Trophoblast cell (in vitro differentiated cells and primary cell): ENCODE measurements around the gene RAET1L.

Experiments
- DNase-seq, 2 donors: peaks; one replicate each; pipeline ENCODE4 v3.0.0-alpha.2; 2016
- H2AFZ ChIP-seq: 2 replicates; pipeline ENCODE4 v1.6.1; 2013; ENCODE audit warnings: low read length, moderate library complexity, mild to moderate bottlenecking; ENCODE audit not compliant: insufficient read depth, poor library complexity
- H2AK5ac ChIP-seq: 2 replicates; pipeline ENCODE4 v1.6.1; 2013; ENCODE audit warnings: mild to moderate bottlenecking, low read length
- H2BK120ac ChIP-seq: 2 replicates; pipeline ENCODE4 v1.6.1; 2013; ENCODE audit warnings: low read length, mild to moderate bottlenecking, moderate library complexity; ENCODE audit not compliant: insufficient read depth, poor library complexity
- H2BK12ac ChIP-seq: 2 replicates; pipeline ENCODE4 v1.6.1; 2013; ENCODE audit warnings: mild to moderate bottlenecking, low read length, moderate library complexity
- H2BK5ac ChIP-seq: 2 replicates; pipeline ENCODE4 v1.6.1; 2013; ENCODE audit warnings: low read length, low read depth, moderate library complexity, mild to moderate bottlenecking; ENCODE audit not compliant: poor library complexity
- H3K14ac ChIP-seq: 2 replicates; pipeline ENCODE4 v1.6.1; 2013; ENCODE audit warnings: mild to moderate bottlenecking, low read length
- H3K18ac ChIP-seq: 2 replicates; pipeline ENCODE4 v1.6.1; 2013; ENCODE audit warnings: mild to moderate bottlenecking, low read length
- H3K23ac ChIP-seq: 2 replicates; pipeline ENCODE4 v1.6.1; 2013; ENCODE audit warnings: low read length
- H3K27ac ChIP-seq: 2 replicates; pipeline ENCODE4 v1.5.1; 2013; ENCODE audit warnings: low read depth, mild to moderate bottlenecking, inconsistent platforms, low read length, moderate library complexity
- H3K27me3 ChIP-seq: 2 replicates; pipeline ENCODE4 v1.6.1; 2013; ENCODE audit warnings: inconsistent platforms, mild to moderate bottlenecking, low read length, moderate library complexity; ENCODE audit not compliant: insufficient read depth
- H3K36me3 ChIP-seq, 2 experiments: 1 replicate in 1 of 2; 2 replicates in 1 of 2; pipeline ENCODE4 v1.6.1; 2013; ENCODE audit warnings: low read length in 2 of 2, mild to moderate bottlenecking in 2 of 2, moderate library complexity in 1 of 2; ENCODE audit not compliant: insufficient read depth in 2 of 2, control insufficient read depth in 1 of 2
- H3K4ac ChIP-seq: 2 replicates; pipeline ENCODE4 v1.6.1; 2013; ENCODE audit warnings: low read depth, mild to moderate bottlenecking, low read length, moderate library complexity
- H3K4me1 ChIP-seq, 2 experiments: 1 replicate in 1 of 2; 2 replicates in 1 of 2; pipeline ENCODE4 v1.6.1; 2013; ENCODE audit warnings: low read length in 2 of 2, mild to moderate bottlenecking in 2 of 2, moderate library complexity in 1 of 2; ENCODE audit not compliant: insufficient read depth in 2 of 2, control insufficient read depth in 1 of 2
- H3K4me2 ChIP-seq: 2 replicates; pipeline ENCODE4 v1.6.1; 2013; ENCODE audit warnings: inconsistent platforms, mild to moderate bottlenecking, low read length, moderate library complexity
- H3K4me3 ChIP-seq: 2 replicates; pipeline ENCODE4 v1.5.1; 2013; ENCODE audit warnings: mild to moderate bottlenecking, low read depth, low read length, inconsistent platforms
- H3K79me1 ChIP-seq: one replicate; pipeline ENCODE4 v1.6.1; 2013; ENCODE audit warnings: low read length
- H3K79me2 ChIP-seq: 2 replicates; pipeline ENCODE4 v1.6.1; 2013; ENCODE audit warnings: low read length, mild to moderate bottlenecking; ENCODE audit not compliant: control insufficient read depth, insufficient read depth, poor library complexity
- H3K9ac ChIP-seq: 2 replicates; pipeline ENCODE4 v1.6.1; 2013; ENCODE audit warnings: mild to moderate bottlenecking, low read length
- H3K9me3 ChIP-seq: 2 replicates; pipeline ENCODE4 v1.6.1; 2013; ENCODE audit warnings: low read depth, mild to moderate bottlenecking, control low read depth, inconsistent platforms, low read length; ENCODE audit not compliant: insufficient read depth
- H4K12ac ChIP-seq: 2 replicates; pipeline ENCODE4 v1.6.1; 2013; ENCODE audit warnings: low read depth, mild to moderate bottlenecking, low read length, moderate library complexity
- H4K8ac ChIP-seq: 2 replicates; pipeline ENCODE4 v1.6.1; 2013; ENCODE audit warnings: low read depth, mild to moderate bottlenecking, low read length, moderate library complexity
- H4K91ac ChIP-seq: one replicate; pipeline ENCODE4 v1.6.1; 2013; ENCODE audit warnings: low read depth, mild to moderate bottlenecking, low read length, moderate library complexity
- WGBS: extraction: QIAGEN DNeasy Blood & Tissue Kit; methylation state at CpG from one replicate; pipeline ENCODE4 v1.1.7; 2013; ENCODE audit warnings: missing lambda C conversion rate; ENCODE audit not compliant: insufficient read length, insufficient coverage; ENCODE audit errors: extremely low coverage; 5-methylcytosine and 5-hydroxymethylcytosine counted together

RAET1L gene

GRCh38 chr6:150058231-150058792 is 33.0 kb upstream of the RAET1L start:
- Histone ChIP-seq H3K36me3 (no peaks in the 10 kb centered on the region), H2BK12ac (no peak overlapping the region), H4K91ac (no peak overlapping the region), H3K14ac (no peak overlapping the region), H3K4ac (no peak overlapping the region), H2AFZ (no peak overlapping the region), H3K4me3 (no peak overlapping the region), H3K27ac (no peak overlapping the region), H3K9ac (no peak overlapping the region), H3K4me1 (no peaks in the 10 kb centered on the region), H4K12ac (no peak overlapping the region), H3K27me3 (no peaks in the 10 kb centered on the region), H3K23ac (no peak overlapping the region), H3K79me1 (no peaks in the 10 kb centered on the region), H2BK5ac (no peak overlapping the region), H3K18ac (no peak overlapping the region), H4K8ac (no peak overlapping the region), H3K4me2 (no peak overlapping the region), H2BK120ac (no peak overlapping the region), H3K79me2 (no peaks in the 10 kb centered on the region), H2AK5ac (no peak overlapping the region), H3K9me3 (peaks cover 10% of the 10 kb centered on the region)
- DNase-seq: no peak
- WGBS: no CpG with 5 or more reads among the region's 14 CpGs

GRCh38 chr6:150057501-150057951 is 32.2 kb upstream of the RAET1L start:
- Histone ChIP-seq H2AFZ (no peak overlapping the region), H2BK120ac (no peak overlapping the region), H3K79me2 (no peaks in the 10 kb centered on the region), H3K27me3 (no peaks in the 10 kb centered on the region), H4K8ac (no peak overlapping the region), H2BK12ac (no peak overlapping the region), H3K4me1 (no peaks in the 10 kb centered on the region), H3K4me3 (peak overlapping the region; percentile 25), H3K23ac (no peak overlapping the region), H3K4ac (no peak overlapping the region), H3K9me3 (peaks cover 13% of the 10 kb centered on the region), H3K36me3 (no peaks in the 10 kb centered on the region), H3K14ac (no peak overlapping the region), H3K4me2 (no peak overlapping the region), H3K27ac (no peak overlapping the region), H4K91ac (no peak overlapping the region), H2BK5ac (no peak overlapping the region), H3K79me1 (no peaks in the 10 kb centered on the region), H2AK5ac (no peak overlapping the region), H3K18ac (no peak overlapping the region), H4K12ac (no peak overlapping the region), H3K9ac (no peak overlapping the region)
- DNase-seq: no peak
- WGBS: no CpG with 5 or more reads among the region's 29 CpGs

- Histone ChIP-seq H2AK5ac (no peak overlapping the region), H3K18ac (no peak overlapping the region)
Measured at GRCh38 chr6:150056916-150057315, 31.6 kb upstream of the RAET1L start.

GRCh38 chr6:150056156-150056555 is 30.8 kb upstream of the RAET1L start:
- H2BK120ac ChIP-seq: no peak overlapping the region
- H4K12ac ChIP-seq: no peak overlapping the region
- H2AFZ ChIP-seq: no peak overlapping the region
- no peaks in the 10 kb centered on the region for H3K79me2 ChIP-seq
- no peak overlapping the region for H4K8ac ChIP-seq
- H4K91ac ChIP-seq: no peak overlapping the region
- no peak overlapping the region for H3K14ac ChIP-seq
- H3K36me3 ChIP-seq: no peaks in the 10 kb centered on the region
- WGBS: no CpG with 5 or more reads among the region's 12 CpGs
- H2BK5ac ChIP-seq: no peak overlapping the region
- H3K27me3 ChIP-seq: no peaks in the 10 kb centered on the region
- peaks cover 13% of the 10 kb centered on the region for H3K9me3 ChIP-seq
- no peaks in the 10 kb centered on the region for H3K79me1 ChIP-seq
- no peak overlapping the region for H3K18ac ChIP-seq
- no peaks in the 10 kb centered on the region for H3K4me1 ChIP-seq
- no peak for DNase-seq
- no peak overlapping the region for H3K23ac ChIP-seq
- H2BK12ac ChIP-seq: no peak overlapping the region
- H3K4me3 ChIP-seq: no peak overlapping the region
- no peak overlapping the region for H3K4ac ChIP-seq
- H3K4me2 ChIP-seq: no peak overlapping the region
- no peak overlapping the region for H2AK5ac ChIP-seq
- no peak overlapping the region for H3K27ac ChIP-seq
- H3K9ac ChIP-seq: no peak overlapping the region

More at GRCh38 chr6:150056916-150057315, 31.6 kb upstream of the RAET1L start:
- Histone ChIP-seq H2BK5ac (no peak overlapping the region), H2BK12ac (no peak overlapping the region), H4K91ac (no peak overlapping the region), H3K4me2 (no peak overlapping the region), H3K27me3 (no peaks in the 10 kb centered on the region), H3K27ac (no peak overlapping the region), H3K4me1 (no peaks in the 10 kb centered on the region), H3K79me2 (no peaks in the 10 kb centered on the region), H4K8ac (no peak overlapping the region), H3K36me3 (no peaks in the 10 kb centered on the region), H3K14ac (no peak overlapping the region), H2AFZ (no peak overlapping the region), H2BK120ac (no peak overlapping the region), H3K4ac (no peak overlapping the region), H3K9ac (no peak overlapping the region), H3K23ac (no peak overlapping the region), H4K12ac (no peak overlapping the region), H3K79me1 (no peaks in the 10 kb centered on the region), H3K4me3 (no peak overlapping the region), H3K9me3 (peaks cover 13% of the 10 kb centered on the region)
- WGBS: no CpG with 5 or more reads among the region's 4 CpGs
- DNase-seq: no peak
